OCI-LY3 (cell line): ENCODE data around the gene DRICH1.
A peak's percentile ranks its signal among the peaks of the same experiment; 100 is the strongest.
"Not testable (repeated sequence)": the region's sequence is repeated elsewhere in the genome, so short reads cannot be mapped to it uniquely, and the experiment has no call there.

Experiments used
- H2AFZ ChIP-seq: fragments of 200-600, 300-600 bp; shearing (Covaris generic); 2 replicates; pipeline ENCODE4 v1.6.0; 2014; ENCODE audit warnings: antibody characterized with exemption, low read depth, low read length
- H3K27ac ChIP-seq: fragments of 200-600, 300-600 bp; sonication (generic); 2 replicates; pipeline ENCODE4 v1.5.1; 2014; ENCODE audit warnings: mild to moderate bottlenecking, low read length, moderate library complexity, mixed read lengths
- H3K27me3 ChIP-seq: fragments of 200-600, 300-600 bp; sonication (generic); 2 replicates; pipeline ENCODE4 v1.6.1; 2014; ENCODE audit warnings: low read depth, low read length, mixed read lengths
- H3K36me3 ChIP-seq: fragments of 200-600, 300-600 bp; sonication (generic); replicated peaks from 2 replicates; pipeline ENCODE3; 2014; ENCODE audit warnings: low read depth, low read length, mixed read lengths
- H3K4me1 ChIP-seq: fragments of 300-600, 200-600 bp; sonication (generic); 2 replicates; pipeline ENCODE4 v1.6.1; 2014; ENCODE audit warnings: low read length, mixed read lengths
- H3K4me2 ChIP-seq: fragments of 200-600, 300-600 bp; sonication (generic); 2 replicates; pipeline ENCODE4 v1.6.1; 2014; ENCODE audit warnings: low read length, mixed read lengths
- H3K4me3 ChIP-seq: fragments of 300-600, 200-600 bp; sonication (generic); 2 replicates; pipeline ENCODE4 v1.5.1; 2014; ENCODE audit warnings: antibody characterized with exemption, mild to moderate bottlenecking, low read length, moderate library complexity
- H3K79me2 ChIP-seq: fragments of 300-600, 200-600 bp; shearing (Covaris generic); 2 replicates; pipeline ENCODE4 v1.6.1; 2014; ENCODE audit warnings: mild to moderate bottlenecking, low read length, mixed read lengths
- H3K9ac ChIP-seq: fragments of 300-600, 200-600 bp; shearing (Covaris generic); 2 replicates; pipeline ENCODE4 v1.6.0; 2014; ENCODE audit warnings: mild to moderate bottlenecking, low read length, moderate library complexity
- H3K9me3 ChIP-seq: fragments of 200-600, 300-600 bp; shearing (Covaris generic); 2 replicates; pipeline ENCODE4 v1.6.1; 2014; ENCODE audit warnings: low read length, mixed read lengths; ENCODE audit not compliant: insufficient read depth
- H4K20me1 ChIP-seq: fragments of 200-600, 300-600 bp; sonication (generic); 2 replicates; pipeline ENCODE4 v1.6.1; 2016; ENCODE audit warnings: low read length, mixed read lengths; ENCODE audit not compliant: insufficient read depth
- CTCF ChIP-seq: fragments of 200-600, 300-600 bp; sonication (generic); IDR thresholded peaks from 2 replicates; pipeline ENCODE4 v1.5.1; 2014; ENCODE audit warnings: antibody characterized with exemption, low read length, low read depth
- EZH2phosphoT487 ChIP-seq: fragments of 200-600 bp; shearing (Covaris generic); IDR thresholded peaks from 2 replicates; pipeline ENCODE4 v1.6.1; 2018; ENCODE audit warnings: antibody characterized with exemption, mixed run types, low read depth

DRICH1 gene

GRCh38 chr22:23604939-23605712, 27.0 kb downstream of the DRICH1 start:
- TF ChIP-seq CTCF: no peak
- no peak for TF ChIP-seq EZH2phosphoT487
- Histone ChIP-seq H3K4me1 (no peaks in the 10 kb centered on the region), H4K20me1 (no peaks in the 10 kb centered on the region), H3K27me3 (peaks cover 20% of the 10 kb centered on the region), H3K79me2 (no peaks in the 10 kb centered on the region), H3K4me3 (no peak overlapping the region), H3K9ac (no peak overlapping the region), H3K9me3 (no peaks in the 10 kb centered on the region), H3K4me2 (no peak overlapping the region), H3K27ac (no peak overlapping the region), H2AFZ (no peak overlapping the region), H3K36me3 (no peaks in the 10 kb centered on the region)

- Histone ChIP-seq H3K4me2 (no peak overlapping the region), H3K27me3 (peaks cover 20% of the 10 kb centered on the region), H4K20me1 (no peaks in the 10 kb centered on the region), H3K79me2 (no peaks in the 10 kb centered on the region), H2AFZ (no peak overlapping the region), H3K36me3 (no peaks in the 10 kb centered on the region), H3K4me3 (no peak overlapping the region), H3K9me3 (no peaks in the 10 kb centered on the region), H3K9ac (no peak overlapping the region), H3K27ac (no peak overlapping the region), H3K4me1 (no peaks in the 10 kb centered on the region)
- TF ChIP-seq CTCF (no peak), EZH2phosphoT487 (no peak)
Observed at GRCh38 chr22:23603266-23603665, 28.9 kb downstream of the DRICH1 start.

GRCh38 chr22:23598805-23599518, 33.2 kb downstream of the DRICH1 start:
- Histone ChIP-seq H3K4me3 (no peak overlapping the region), H3K27ac (no peak overlapping the region), H4K20me1 (no peaks in the 10 kb centered on the region), H3K4me1 (peaks cover 9% of the 10 kb centered on the region), H3K4me2 (no peak overlapping the region), H3K79me2 (no peaks in the 10 kb centered on the region), H2AFZ (no peak overlapping the region), H3K27me3 (peaks cover 9% of the 10 kb centered on the region), H3K9ac (no peak overlapping the region), H3K36me3 (no peaks in the 10 kb centered on the region), H3K9me3 (no peaks in the 10 kb centered on the region)
- TF ChIP-seq EZH2phosphoT487 (no peak), CTCF (no peak)

- H3K27me3 ChIP-seq, H3K36me3 ChIP-seq, H3K9ac ChIP-seq, H3K4me2 ChIP-seq, H2AFZ ChIP-seq, H3K9me3 ChIP-seq, H3K4me3 ChIP-seq, H4K20me1 ChIP-seq, H3K4me1 ChIP-seq, H3K79me2 ChIP-seq, H3K27ac ChIP-seq: not testable (repeated sequence)
Observed at GRCh38 chr22:23597576-23598268, 34.4 kb downstream of the DRICH1 start.

GRCh38 chr22:23595904-23596303, 36.2 kb downstream of the DRICH1 start:
- not testable (repeated sequence) for H4K20me1 ChIP-seq, H3K4me3 ChIP-seq, H3K27me3 ChIP-seq, H3K27ac ChIP-seq, H3K9ac ChIP-seq, H3K79me2 ChIP-seq, H3K36me3 ChIP-seq, H3K4me1 ChIP-seq, H3K9me3 ChIP-seq, H2AFZ ChIP-seq
- peak overlapping the region; percentile 23; the same call in 1 of the 2 replicates for H3K4me2 ChIP-seq
